Measurements from ENCODE around the gene GRIN2A. TPM values are rescaled to one million over a fixed set of nuclear protein-coding genes. Genes with fewer than 3 reads are reported as not detected.

Gene GRIN2A
- polyA plus RNA-seq, 1 donor from 2014 or later, result 0.11 TPM

GRCh38 chr16:10039220-10040096 is 142.8 kb downstream of the GRIN2A start:
- Histone ChIP-seq H3K9ac (ENCODE audit: low read length) (peak overlapping the region; percentile 58), H3F3A (ENCODE audit: insufficient read depth, low read length, poor library complexity, severe bottlenecking) (no peaks in the 10 kb centered on the region), H3K4me2 (ENCODE audit: low read length) (peak overlapping the region; percentile 28), H3K36me3 (ENCODE audit: insufficient read depth, low read length) (no peaks in the 10 kb centered on the region), H4K20me1 (ENCODE audit: insufficient read depth) (no peaks in the 10 kb centered on the region), H3K9me2 (ENCODE audit: insufficient read depth, low read length) (no peaks in the 10 kb centered on the region), H3K27ac (ENCODE audit: low read length) (peak overlapping the region; percentile 5), H3K9me3 (ENCODE audit: low read length) (no peaks in the 10 kb centered on the region), H3K27me3 (ENCODE audit: insufficient read depth, low read depth, low read length) (no peaks in the 10 kb centered on the region), H3K79me2 (replicated peaks; ENCODE audit: insufficient read depth, low read length) (no peaks in the 10 kb centered on the region), H2AFZ (ENCODE audit: low read depth, low read length) (no peak overlapping the region), H3K4me3 (ENCODE audit: low read length) (peak overlapping the region; percentile 62)
- TF ChIP-seq RAD21 (conservative IDR thresholded peaks at IDR 0.05) (peak; percentile 79), TAF1 (IDR thresholded peaks at IDR 0.05; ENCODE audit: low read depth) (peak; percentile 61), SMC3 (conservative IDR thresholded peaks at IDR 0.05; ENCODE audit: poor library complexity) (peak; percentile 71), CTCF (IDR thresholded peaks at IDR 0.05; ENCODE audit: poor library complexity, severe bottlenecking) (peak; percentile 76), REST (IDR thresholded peaks at IDR 0.05; ENCODE audit: borderline replicate concordance) (no peak), EZH2 (IDR thresholded peaks at IDR 0.05; ENCODE audit: borderline replicate concordance, insufficient read depth, low read length, poor library complexity, severe bottlenecking) (no peak)

- no peak overlapping the region for H3K27ac ChIP-seq (ENCODE audit: low read length)
- no peaks in the 10 kb centered on the region for H3K9me2 ChIP-seq (ENCODE audit: insufficient read depth, low read length)
- H4K20me1 ChIP-seq (ENCODE audit: insufficient read depth), result no peaks in the 10 kb centered on the region
- TF ChIP-seq CTCF (IDR thresholded peaks at IDR 0.05; ENCODE audit: poor library complexity, severe bottlenecking), result no peak
- TF ChIP-seq MXI1 (conservative IDR thresholded peaks at IDR 0.05; ENCODE audit: poor library complexity, severe bottlenecking), result no peak
- TF ChIP-seq TAF1 (IDR thresholded peaks at IDR 0.05; ENCODE audit: low read depth), result no peak
- no peak for TF ChIP-seq EZH2 (IDR thresholded peaks at IDR 0.05; ENCODE audit: borderline replicate concordance, insufficient read depth, low read length, poor library complexity, severe bottlenecking)
- no peak for TF ChIP-seq EP300 (conservative IDR thresholded peaks at IDR 0.05; ENCODE audit: poor library complexity, severe bottlenecking)
- no peak for TF ChIP-seq REST (IDR thresholded peaks at IDR 0.05; ENCODE audit: borderline replicate concordance)
- no peak for TF ChIP-seq POLR2AphosphoS5 (IDR thresholded peaks at IDR 0.05)
- no peak overlapping the region for H2AFZ ChIP-seq (ENCODE audit: low read depth, low read length)
- H3K9me3 ChIP-seq (ENCODE audit: low read length), result no peaks in the 10 kb centered on the region
- no peaks in the 10 kb centered on the region for H3K79me2 ChIP-seq (replicated peaks; ENCODE audit: insufficient read depth, low read length)
- no peaks in the 10 kb centered on the region for H3K36me3 ChIP-seq (ENCODE audit: insufficient read depth, low read length)
- no peaks in the 10 kb centered on the region for H3K27me3 ChIP-seq (ENCODE audit: insufficient read depth, low read depth, low read length)
- H3K4me2 ChIP-seq (ENCODE audit: low read length), result no peak overlapping the region
- H3K4me3 ChIP-seq (ENCODE audit: low read length), result no peak overlapping the region
- no peak overlapping the region for H3K9ac ChIP-seq (ENCODE audit: low read length)
- no peaks in the 10 kb centered on the region for H3F3A ChIP-seq (ENCODE audit: insufficient read depth, low read length, poor library complexity, severe bottlenecking)
Observed at GRCh38 chr16:10037751-10038150, 144.5 kb downstream of the GRIN2A start.
